Measurements from ENCODE around the gene CADM2.

DNA sequence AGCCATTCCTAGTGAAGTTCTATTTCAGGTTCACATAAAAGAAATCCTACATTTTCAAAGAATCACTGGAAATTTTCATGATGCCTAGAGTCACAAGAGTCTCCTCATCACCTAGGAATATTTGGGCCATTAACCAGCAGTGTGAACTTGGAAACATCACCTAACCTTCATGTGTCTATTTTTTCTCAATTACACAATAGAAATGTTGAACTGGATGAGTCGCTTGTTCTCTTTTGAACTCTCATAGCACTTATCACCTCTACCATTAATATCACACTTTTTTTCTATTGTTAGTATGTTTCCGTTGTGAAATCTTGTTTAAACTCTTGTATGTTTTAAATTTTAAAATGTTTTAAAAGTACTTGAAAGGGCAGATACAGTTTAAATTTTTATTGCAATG is 371.3 kb downstream of the CADM2 start:
- no peak for TF ChIP-seq POLR2AphosphoS5 (IDR thresholded peaks at IDR 0.05)
- TF ChIP-seq, protein P1, sequence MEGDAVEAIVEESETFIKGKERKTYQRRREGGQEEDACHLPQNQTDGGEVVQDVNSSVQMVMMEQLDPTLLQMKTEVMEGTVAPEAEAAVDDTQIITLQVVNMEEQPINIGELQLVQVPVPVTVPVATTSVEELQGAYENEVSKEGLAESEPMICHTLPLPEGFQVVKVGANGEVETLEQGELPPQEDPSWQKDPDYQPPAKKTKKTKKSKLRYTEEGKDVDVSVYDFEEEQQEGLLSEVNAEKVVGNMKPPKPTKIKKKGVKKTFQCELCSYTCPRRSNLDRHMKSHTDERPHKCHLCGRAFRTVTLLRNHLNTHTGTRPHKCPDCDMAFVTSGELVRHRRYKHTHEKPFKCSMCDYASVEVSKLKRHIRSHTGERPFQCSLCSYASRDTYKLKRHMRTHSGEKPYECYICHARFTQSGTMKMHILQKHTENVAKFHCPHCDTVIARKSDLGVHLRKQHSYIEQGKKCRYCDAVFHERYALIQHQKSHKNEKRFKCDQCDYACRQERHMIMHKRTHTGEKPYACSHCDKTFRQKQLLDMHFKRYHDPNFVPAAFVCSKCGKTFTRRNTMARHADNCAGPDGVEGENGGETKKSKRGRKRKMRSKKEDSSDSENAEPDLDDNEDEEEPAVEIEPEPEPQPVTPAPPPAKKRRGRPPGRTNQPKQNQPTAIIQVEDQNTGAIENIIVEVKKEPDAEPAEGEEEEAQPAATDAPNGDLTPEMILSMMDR (IDR thresholded peaks at IDR 0.05), result no peak

Measured in prostate gland (tissue), 2 donors.